IMR-90 (cell line): ENCODE results near the gene KRTAP5-5. TPM values are rescaled to one million over a fixed set of nuclear protein-coding genes. Genes with fewer than 3 reads are reported as not detected.

Experiments
- ATAC-seq: fragments of 200-7000 bp; cut with Tn5 transposase; 2 replicates; pipeline ENCODE4 v1.9.1; 2020; ENCODE audit warnings: low read depth, mild to moderate bottlenecking, moderate library complexity
- BruUV-seq: library from RNA; stranded (reverse); fragments of 400-500 nt; replicated peaks from 2 replicates; lab custom pipeline; 2021; lab: Mats Ljungman, UMichigan
- CTCF ChIA-PET: fragments of 300-600 bp; formaldehyde crosslinking; extraction: SDS; loops from one replicate; lab custom pipeline; 2021; ENCODE audit warnings: antibody characterized with exemption; lab: Yijun Ruan, JAX
- POLR2A ChIA-PET: fragments of 300-600 bp; sonication (Branson Sonifier 250); formaldehyde crosslinking; loops from one replicate; lab custom pipeline; 2022; ENCODE audit warnings: antibody characterized with exemption; ENCODE audit not compliant: unreplicated experiment; lab: Charles Lee
- DNase-seq: peaks from one replicate; pipeline ENCODE4 v3.0.0; 2013
- H2AFZ ChIP-seq: replicated peaks from 2 replicates; pipeline ENCODE3; 2013; ENCODE audit warnings: low read length, mild to moderate bottlenecking; ENCODE audit not compliant: poor library complexity
- H2AK5ac ChIP-seq: 2 replicates; pipeline ENCODE4 v1.6.1; 2013; ENCODE audit warnings: low read depth, low read length, inconsistent platforms
- H2AK9ac ChIP-seq: replicated peaks from 2 replicates; pipeline ENCODE3; 2013; ENCODE audit warnings: mild to moderate bottlenecking, low read depth, low read length, moderate library complexity; ENCODE audit not compliant: poor library complexity
- H2BK120ac ChIP-seq: 2 replicates; pipeline ENCODE4 v1.6.1; 2013; ENCODE audit warnings: low read depth, low read length, inconsistent platforms
- H2BK15ac ChIP-seq: 3 replicates; pipeline ENCODE4 v1.6.1; 2013; ENCODE audit warnings: low read depth, low read length, inconsistent platforms
- H2BK20ac ChIP-seq: 2 replicates; pipeline ENCODE4 v1.6.1; 2013; ENCODE audit warnings: low read depth, mild to moderate bottlenecking, inconsistent platforms, low read length, moderate library complexity
- H2BK5ac ChIP-seq: 2 replicates; pipeline ENCODE4 v1.6.1; 2013; ENCODE audit warnings: mild to moderate bottlenecking, low read depth, low read length, inconsistent platforms; ENCODE audit not compliant: poor library complexity, severe bottlenecking
- H3K14ac ChIP-seq: replicated peaks from 2 replicates; pipeline ENCODE4 v1.6.1; 2013; ENCODE audit warnings: low read depth, low read length, inconsistent platforms
- H3K18ac ChIP-seq: 2 replicates; pipeline ENCODE4 v1.6.1; 2013; ENCODE audit warnings: low read depth, low read length, control low read depth
- H3K23ac ChIP-seq: 2 replicates; pipeline ENCODE4 v1.6.1; 2013; ENCODE audit warnings: low read depth, low read length, inconsistent platforms
- H3K27ac ChIP-seq: 2 replicates; pipeline ENCODE4 v1.5.1; 2013; ENCODE audit warnings: mild to moderate bottlenecking, control low read depth, low read length; ENCODE audit not compliant: insufficient read depth
- H3K27me3 ChIP-seq: 2 replicates; pipeline ENCODE4 v1.6.1; 2013; ENCODE audit warnings: low read length; ENCODE audit not compliant: control insufficient read depth, insufficient read depth
- H3K36me3 ChIP-seq: 2 replicates; pipeline ENCODE4 v1.6.1; 2013; ENCODE audit warnings: low read length, mixed read lengths; ENCODE audit not compliant: control insufficient read depth, insufficient read depth
- H3K4ac ChIP-seq: 2 replicates; pipeline ENCODE4 v1.6.1; 2013; ENCODE audit warnings: low read depth, low read length, inconsistent platforms
- H3K4me1 ChIP-seq: 2 replicates; pipeline ENCODE4 v1.6.1; 2013; ENCODE audit warnings: low read length, mixed read lengths; ENCODE audit not compliant: control insufficient read depth, insufficient read depth
- H3K4me2 ChIP-seq: 2 replicates; pipeline ENCODE4 v1.6.1; 2013; ENCODE audit warnings: low read depth, mild to moderate bottlenecking, control low read depth, low read length, moderate library complexity
- H3K4me3 ChIP-seq: 2 replicates; pipeline ENCODE4 v1.5.1; 2013; ENCODE audit warnings: low read depth, mild to moderate bottlenecking, control low read depth, low read length, moderate library complexity; ENCODE audit not compliant: insufficient read depth
- H3K56ac ChIP-seq: 2 replicates; pipeline ENCODE4 v1.6.1; 2013; ENCODE audit warnings: low read length, inconsistent platforms; ENCODE audit not compliant: insufficient read depth; ENCODE audit errors: extremely low read depth
- H3K79me1 ChIP-seq, 2 experiments: 2 replicates each; pipeline ENCODE4 v1.6.1; 2013; ENCODE audit warnings: low read length in 2 of 2, inconsistent platforms in 1 of 2, low read depth in 1 of 2
- H3K9ac ChIP-seq: 2 replicates; pipeline ENCODE4 v1.6.1; 2013; ENCODE audit warnings: low read depth, low read length, control low read depth
- H3K9me1 ChIP-seq: 2 replicates; pipeline ENCODE4 v1.6.1; 2013; ENCODE audit warnings: low read length, inconsistent platforms; ENCODE audit not compliant: insufficient read depth
- H3K9me3 ChIP-seq: 2 replicates; pipeline ENCODE4 v1.6.1; 2013; ENCODE audit warnings: low read length; ENCODE audit not compliant: control insufficient read depth, insufficient read depth
- H4K20me1 ChIP-seq: 2 replicates; pipeline ENCODE4 v1.6.1; 2013; ENCODE audit warnings: low read length, inconsistent platforms; ENCODE audit not compliant: insufficient read depth
- H4K5ac ChIP-seq: 2 replicates; pipeline ENCODE4 v1.6.1; 2013; ENCODE audit warnings: mild to moderate bottlenecking, low read depth, low read length, control low read depth
- H4K8ac ChIP-seq, 2 experiments: 2 replicates each; pipeline ENCODE4 v1.6.1; 2013; ENCODE audit warnings: low read depth in 2 of 2, low read length in 2 of 2, control low read depth in 1 of 2, inconsistent platforms in 1 of 2
- H4K91ac ChIP-seq: 2 replicates; pipeline ENCODE4 v1.6.1; 2013; ENCODE audit warnings: low read depth, low read length, inconsistent platforms; ENCODE audit not compliant: insufficient read depth
- BHLHE40 ChIP-seq: fragments of 150-350 bp; IDR thresholded peaks from 2 replicates; pipeline ENCODE4 v1.6.1; 2016; ENCODE audit warnings: mild to moderate bottlenecking, low read depth, low read length
- CEBPB ChIP-seq: IDR thresholded peaks from 2 replicates; pipeline ENCODE4 v1.6.1; 2012; ENCODE audit warnings: low read depth, low read length, improper control_type of control experiment
- CHD1 ChIP-seq: IDR thresholded peaks from 2 replicates; pipeline ENCODE4 v1.6.1; 2012; ENCODE audit warnings: low read depth, low read length, improper control_type of control experiment
- FOS ChIP-seq: fragments of 150-350 bp; IDR thresholded peaks from 2 replicates; pipeline ENCODE4 v1.6.1; 2016; ENCODE audit warnings: low read depth, low read length
- MAFK ChIP-seq: IDR thresholded peaks from 2 replicates; pipeline ENCODE4 v1.6.1; 2012; ENCODE audit warnings: low read depth, low read length, improper control_type of control experiment
- MAZ ChIP-seq: IDR thresholded peaks from 2 replicates; pipeline ENCODE4 v1.6.1; 2012; ENCODE audit warnings: low read depth, mild to moderate bottlenecking, low read length, improper control_type of control experiment, moderate library complexity, borderline replicate concordance
- MXI1 ChIP-seq: IDR thresholded peaks from 2 replicates; pipeline ENCODE4 v1.6.1; 2012; ENCODE audit warnings: low read depth, mild to moderate bottlenecking, low read length, moderate library complexity, borderline replicate concordance
- NFE2L2 ChIP-seq: fragments of 150-350 bp; IDR thresholded peaks from 2 replicates; pipeline ENCODE4 v1.6.1; 2016; ENCODE audit warnings: low read depth, mild to moderate bottlenecking, low read length
- POLR2A ChIP-seq: IDR thresholded peaks from 2 replicates; pipeline ENCODE4 v1.6.1; 2012; ENCODE audit warnings: mild to moderate bottlenecking, low read depth, low read length
- RAD21 ChIP-seq: IDR thresholded peaks from 2 replicates; pipeline ENCODE4 v1.6.1; 2012; ENCODE audit warnings: low read length, improper control_type of control experiment
- RFX5 ChIP-seq: IDR thresholded peaks from 2 replicates; pipeline ENCODE4 v1.8.0; 2012; ENCODE audit warnings: low read depth, mild to moderate bottlenecking, low read length, moderate library complexity
- WGBS, 2 experiments: methylation state at CpG; one replicate each; pipeline versions ENCODE4 v1.1.5 to v1.1.7; 2013; ENCODE audit warnings: missing lambda C conversion rate in 2 of 2; ENCODE audit not compliant: insufficient read length in 1 of 2; ENCODE audit errors: extremely low coverage in 2 of 2; 5-methylcytosine and 5-hydroxymethylcytosine counted together
- dilution Hi-C: fragments of 300-500 bp; cut with HindIII; formaldehyde crosslinking; loops from one replicate; pipeline ENCODE4 v1.14.3; 2018; ENCODE audit warnings: low sequenced_read_pairs; ENCODE audit not compliant: unreplicated experiment
- in situ Hi-C: fragments of 300-500 bp; cut with MboI; formaldehyde crosslinking; loops from 3 replicates; pipeline ENCODE4 v1.14.3; 2019; ENCODE audit warnings: low sequenced_read_pairs, inconsistent platforms, mixed read lengths
- intact Hi-C: fragments of 100-400 bp; cut with micrococcal nuclease; formaldehyde crosslinking; loops from 2 replicates; pipeline ENCODE4 v1.10.0; 2022
- polyA plus RNA-seq, 3 experiments: library from polyadenylated mRNA; depleted of rRNA; stranded (reverse); fragments of >200 nt; gene quantifications; 2 replicates each; pipeline ENCODE4 v1.2.3, GENCODE V29; 2012; ENCODE audit warnings: low replicate concordance in 1 of 3
- total RNA-seq: library from RNA; depleted of rRNA; stranded (reverse); fragments of >200 nt; gene quantifications from 2 replicates; pipeline ENCODE4 v1.2.3, GENCODE V29; 2012
- TF ChIP-seq, protein P1 (sequence below): fragments of 150-350 bp; IDR thresholded peaks from 2 replicates; pipeline ENCODE4 v1.6.1; 2017; ENCODE audit warnings: mild to moderate bottlenecking, antibody characterized with exemption, low read length, low read depth
- TF ChIP-seq, protein P2 (sequence below): conservative IDR thresholded peaks from 2 replicates; pipeline ENCODE4 v1.5.1; 2012; ENCODE audit warnings: mild to moderate bottlenecking, low read depth, low read length, improper control_type of control experiment

KRTAP5-5 gene
- total and polyA plus RNA-seq, 2 of the 4 experiments (the other 2 are of a cell fraction), result not detected

DNA sequence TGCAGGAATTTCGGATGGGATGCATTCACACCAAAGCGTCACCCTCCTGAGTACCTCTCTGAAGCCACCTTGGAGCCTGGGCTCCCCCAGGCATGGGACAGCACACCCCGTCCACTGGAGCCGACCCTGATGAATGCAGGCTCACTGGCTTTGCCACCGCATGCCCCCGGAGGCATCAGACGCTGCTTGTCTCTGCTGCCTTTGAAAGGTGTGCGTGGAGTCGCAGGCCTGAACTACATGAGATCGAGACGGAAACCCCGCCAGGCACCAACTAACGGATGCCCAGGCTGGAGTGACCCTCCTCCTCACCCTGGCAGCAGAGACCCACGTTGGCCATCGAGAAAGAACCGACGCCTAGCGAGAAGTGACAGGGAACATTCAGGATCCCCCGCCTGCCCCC lies 22.5 kb downstream of the KRTAP5-5 start:
- dilution Hi-C loops, result no loop called here
- Histone ChIP-seq H2AK9ac (no peak overlapping the region), H2BK20ac (no peak overlapping the region), H4K20me1 (no peaks in the 10 kb centered on the region), H2BK5ac (no peak overlapping the region), H3K4me1 (no peaks in the 10 kb centered on the region; the same call in 1 of the 2 replicates), H3K9me1 (no peaks in the 10 kb centered on the region), H2BK120ac (no peak overlapping the region), H3K4me3 (no peak overlapping the region), H4K5ac (no peak overlapping the region), H3K18ac (no peak overlapping the region), H2AK5ac (no peak overlapping the region), H3K9ac (no peak overlapping the region), H4K91ac (no peak overlapping the region), H3K36me3 (no peaks in the 10 kb centered on the region), H4K8ac (no peak overlapping the region), H3K27me3 (peaks cover 48% of the 10 kb centered on the region), H3K23ac (no peak overlapping the region), H3K14ac (no peak overlapping the region), H3K4me2 (no peak overlapping the region), H3K56ac (no peak overlapping the region), H3K9me3 (no peaks in the 10 kb centered on the region), H2BK15ac (no peak overlapping the region), H2AFZ (no peak overlapping the region), H3K27ac (no peak overlapping the region), H3K79me1 (no peaks in the 10 kb centered on the region), H3K4ac (no peak overlapping the region)
- no peak for DNase-seq
- no TSS peak for BruUV-seq
- in situ Hi-C loops, result no loop called here
- TF ChIP-seq FOS (no peak), MAZ (no peak), MAFK (no peak), CEBPB (no peak), POLR2A (no peak), MXI1 (no peak), BHLHE40 (no peak), CHD1 (no peak), RFX5 (no peak), RAD21 (no peak), NFE2L2 (no peak)
- TF ChIP-seq, protein P1, sequence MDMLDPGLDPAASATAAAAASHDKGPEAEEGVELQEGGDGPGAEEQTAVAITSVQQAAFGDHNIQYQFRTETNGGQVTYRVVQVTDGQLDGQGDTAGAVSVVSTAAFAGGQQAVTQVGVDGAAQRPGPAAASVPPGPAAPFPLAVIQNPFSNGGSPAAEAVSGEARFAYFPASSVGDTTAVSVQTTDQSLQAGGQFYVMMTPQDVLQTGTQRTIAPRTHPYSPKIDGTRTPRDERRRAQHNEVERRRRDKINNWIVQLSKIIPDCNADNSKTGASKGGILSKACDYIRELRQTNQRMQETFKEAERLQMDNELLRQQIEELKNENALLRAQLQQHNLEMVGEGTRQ, result no peak
- TF ChIP-seq, protein P2, sequence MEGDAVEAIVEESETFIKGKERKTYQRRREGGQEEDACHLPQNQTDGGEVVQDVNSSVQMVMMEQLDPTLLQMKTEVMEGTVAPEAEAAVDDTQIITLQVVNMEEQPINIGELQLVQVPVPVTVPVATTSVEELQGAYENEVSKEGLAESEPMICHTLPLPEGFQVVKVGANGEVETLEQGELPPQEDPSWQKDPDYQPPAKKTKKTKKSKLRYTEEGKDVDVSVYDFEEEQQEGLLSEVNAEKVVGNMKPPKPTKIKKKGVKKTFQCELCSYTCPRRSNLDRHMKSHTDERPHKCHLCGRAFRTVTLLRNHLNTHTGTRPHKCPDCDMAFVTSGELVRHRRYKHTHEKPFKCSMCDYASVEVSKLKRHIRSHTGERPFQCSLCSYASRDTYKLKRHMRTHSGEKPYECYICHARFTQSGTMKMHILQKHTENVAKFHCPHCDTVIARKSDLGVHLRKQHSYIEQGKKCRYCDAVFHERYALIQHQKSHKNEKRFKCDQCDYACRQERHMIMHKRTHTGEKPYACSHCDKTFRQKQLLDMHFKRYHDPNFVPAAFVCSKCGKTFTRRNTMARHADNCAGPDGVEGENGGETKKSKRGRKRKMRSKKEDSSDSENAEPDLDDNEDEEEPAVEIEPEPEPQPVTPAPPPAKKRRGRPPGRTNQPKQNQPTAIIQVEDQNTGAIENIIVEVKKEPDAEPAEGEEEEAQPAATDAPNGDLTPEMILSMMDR, result no peak
- WGBS, 2 experiments, result 72% methylated on average over 10 of the region's 19 CpGs; no CpG with 5 or more reads in 1 of the 2 experiments
- no peak for ATAC-seq
- intact Hi-C loops, result loop anchor here (2.0 to 5.0 kb wide), 3 partner anchors 41 to 505 kb away; no protein-coding TSS in a partner anchor
- ChIA-PET POLR2A (no interaction called here), CTCF (interaction anchor here (0.6 to 3.0 kb wide), 12 partner anchors 12 to 504 kb away, joined by 3 to 16 read pairs (median 5); no protein-coding TSS in a partner anchor)
